Heart left ventricle (tissue), 13 donors: Measurements from ENCODE around the gene TACC2.

ENCODE experiments used
- POLR2A ChIP-seq, 2 donors: fragments of 450-650 bp; IDR thresholded peaks; one replicate each; pipeline ENCODE4 v1.6.1; 2017; ENCODE audit warnings: antibody characterized with exemption in 2 of 2, mild to moderate bottlenecking in 2 of 2, moderate library complexity in 2 of 2
- TF ChIP-seq, protein P1 (sequence below), 12 donors: fragments of 200-600 bp; sonication (generic) in 4 of 12; IDR thresholded peaks; one replicate each; pipeline versions ENCODE4 v1.5.0 to v1.8.0; 2018 to 2022; ENCODE audit warnings: antibody characterized with exemption in 12 of 12, mild to moderate bottlenecking in 5 of 12
- donor health status: ischemic (EF 13 %, LVEDD 7.1; RV severe dilation, severe dysfunction).
- donor health status: DM: no; HTN: yes; CAD: no.
- donor health status: DM: no; HTN: no; CAD: no.
- donor health status: ischemic (EF 25% LVEDD 6.9; RV normal size, moderate dysfunction).
- donor health status: ischemic (EF 25% LVEDD 5.7; RV mildly dilated, moderate dysfunction).
- donor health status: ischemic (EF 35%, LVEDD 5.7; RV mildly dilated, moderate dysfunction).
- donor health status: nonischemic (EF 11% LVEDD 7.7; RV severe dilation, severe dysfunction).
- donor health status: DM: yes; HTN: yes; CAD: no.
- donor health status: PGD.
- donor health status: ischemic (EF 29% LVEDD 5.4; RV normal size, mild dysfunction).
- donor health status: nonischemic (EF 23%, LVEDD 6.1; RV moderate dilation, normal function).

- TF ChIP-seq, protein P1, sequence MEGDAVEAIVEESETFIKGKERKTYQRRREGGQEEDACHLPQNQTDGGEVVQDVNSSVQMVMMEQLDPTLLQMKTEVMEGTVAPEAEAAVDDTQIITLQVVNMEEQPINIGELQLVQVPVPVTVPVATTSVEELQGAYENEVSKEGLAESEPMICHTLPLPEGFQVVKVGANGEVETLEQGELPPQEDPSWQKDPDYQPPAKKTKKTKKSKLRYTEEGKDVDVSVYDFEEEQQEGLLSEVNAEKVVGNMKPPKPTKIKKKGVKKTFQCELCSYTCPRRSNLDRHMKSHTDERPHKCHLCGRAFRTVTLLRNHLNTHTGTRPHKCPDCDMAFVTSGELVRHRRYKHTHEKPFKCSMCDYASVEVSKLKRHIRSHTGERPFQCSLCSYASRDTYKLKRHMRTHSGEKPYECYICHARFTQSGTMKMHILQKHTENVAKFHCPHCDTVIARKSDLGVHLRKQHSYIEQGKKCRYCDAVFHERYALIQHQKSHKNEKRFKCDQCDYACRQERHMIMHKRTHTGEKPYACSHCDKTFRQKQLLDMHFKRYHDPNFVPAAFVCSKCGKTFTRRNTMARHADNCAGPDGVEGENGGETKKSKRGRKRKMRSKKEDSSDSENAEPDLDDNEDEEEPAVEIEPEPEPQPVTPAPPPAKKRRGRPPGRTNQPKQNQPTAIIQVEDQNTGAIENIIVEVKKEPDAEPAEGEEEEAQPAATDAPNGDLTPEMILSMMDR (IDR thresholded peaks at IDR 0.05), result no peak
- TF ChIP-seq POLR2A (IDR thresholded peaks at IDR 0.05), result no peak
These were observed 187.6 kb downstream of the TACC2 start for GRCh38 chr10:122176232-122177213.
